GM23248 (cell line): ENCODE measurements around the gene TMEM131.

Experiments
- EZH2 ChIP-seq: fragments of 200-600 bp; sonication (generic); IDR thresholded peaks from 2 replicates; pipeline ENCODE4 v1.6.1; 2018; ENCODE audit warnings: antibody characterized with exemption, mild to moderate bottlenecking; ENCODE audit not compliant: insufficient read depth, poor library complexity, severe bottlenecking
- EZH2phosphoT487 ChIP-seq: fragments of 200-600 bp; sonication (generic); IDR thresholded peaks from 2 replicates; pipeline ENCODE4 v1.6.1; 2018; ENCODE audit warnings: antibody characterized with exemption, moderate library complexity, mild to moderate bottlenecking, low read depth; ENCODE audit not compliant: insufficient read depth

- no peak for TF ChIP-seq EZH2
- no peak for TF ChIP-seq EZH2phosphoT487
These were observed 138.2 kb downstream of the TMEM131 start for GRCh38 chr2:97857553-97857952.
